Measurements from ENCODE around the gene CFAP46.

DNA sequence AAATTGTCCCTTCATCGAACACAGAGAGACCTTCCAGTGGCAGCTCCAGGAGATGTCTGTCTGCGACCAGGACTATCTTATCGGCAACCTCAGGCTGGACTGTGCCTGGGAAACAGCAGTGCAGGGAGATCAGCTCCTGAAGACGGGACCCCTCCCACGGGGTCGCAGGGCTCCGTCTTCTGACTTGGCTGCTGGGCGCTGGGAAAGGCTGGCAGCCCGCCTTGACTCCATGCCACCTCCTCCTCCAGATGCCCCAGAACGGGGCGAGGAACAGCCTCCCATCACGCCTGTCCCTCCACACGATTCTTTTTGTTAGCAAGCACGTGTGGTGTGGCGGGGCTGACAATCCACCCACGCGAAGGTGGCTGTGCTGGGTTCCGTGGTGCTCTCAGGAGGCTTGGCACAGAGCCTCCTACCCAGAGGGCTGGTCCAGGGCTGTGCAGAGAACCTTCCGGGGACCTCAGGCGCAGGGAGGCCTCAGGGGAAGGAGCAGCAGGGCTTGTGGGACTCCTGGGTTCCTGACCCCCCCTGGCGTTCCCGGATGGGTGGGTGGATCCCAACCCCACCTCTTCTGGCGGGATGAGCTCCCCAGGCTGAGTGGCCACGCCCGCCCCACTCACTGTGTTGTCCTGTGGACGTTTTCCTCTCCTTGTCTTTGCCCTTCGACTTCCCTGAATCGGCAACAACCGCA lies 108.8 kb downstream of the CFAP46 start:
- TF ChIP-seq POLR2AphosphoS5 (IDR thresholded peaks at IDR 0.05; ENCODE audit: low read length), result no peak
- no peak for TF ChIP-seq POLR2A (IDR thresholded peaks at IDR 0.05; ENCODE audit: low read depth, low read length)
- TF ChIP-seq PML (IDR thresholded peaks at IDR 0.05; ENCODE audit: low read length), result no peak
- no peak for TF ChIP-seq CHD1 (IDR thresholded peaks at IDR 0.05; ENCODE audit: low read depth, low read length)
